Measurements from ENCODE around the gene KCNJ10.

KCNJ10 gene

DNA sequence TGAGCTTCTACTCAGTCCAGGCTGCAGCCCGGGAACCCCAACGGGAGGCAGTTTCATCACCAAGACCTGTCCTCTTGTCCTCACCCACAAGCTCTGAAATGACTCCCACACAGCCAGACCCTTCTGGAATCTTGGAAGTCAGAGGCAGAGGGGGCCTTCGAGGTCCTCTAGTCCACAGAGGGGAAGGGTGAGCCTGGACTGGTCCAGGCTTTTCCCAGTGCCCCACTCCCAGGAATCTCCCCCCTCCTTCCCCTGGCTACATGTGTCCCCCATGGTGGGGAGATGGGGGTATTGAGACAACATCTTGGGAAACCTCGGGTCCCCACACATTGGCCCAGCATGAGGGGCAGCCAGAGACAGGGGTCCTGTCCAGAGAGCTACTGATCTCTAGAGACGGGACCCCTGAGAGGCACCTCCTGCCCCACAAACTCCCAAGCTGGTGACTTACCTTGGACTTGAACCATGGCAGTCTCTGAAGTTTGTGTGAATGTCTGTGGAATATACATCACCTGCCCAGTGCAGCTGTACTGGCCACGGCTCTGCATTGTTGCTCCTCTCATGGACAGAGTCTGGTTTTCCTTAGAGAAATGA lies 96.5 kb downstream of the KCNJ10 start:
- H3K27ac ChIP-seq = no peak overlapping the region
- TF ChIP-seq, protein P1, sequence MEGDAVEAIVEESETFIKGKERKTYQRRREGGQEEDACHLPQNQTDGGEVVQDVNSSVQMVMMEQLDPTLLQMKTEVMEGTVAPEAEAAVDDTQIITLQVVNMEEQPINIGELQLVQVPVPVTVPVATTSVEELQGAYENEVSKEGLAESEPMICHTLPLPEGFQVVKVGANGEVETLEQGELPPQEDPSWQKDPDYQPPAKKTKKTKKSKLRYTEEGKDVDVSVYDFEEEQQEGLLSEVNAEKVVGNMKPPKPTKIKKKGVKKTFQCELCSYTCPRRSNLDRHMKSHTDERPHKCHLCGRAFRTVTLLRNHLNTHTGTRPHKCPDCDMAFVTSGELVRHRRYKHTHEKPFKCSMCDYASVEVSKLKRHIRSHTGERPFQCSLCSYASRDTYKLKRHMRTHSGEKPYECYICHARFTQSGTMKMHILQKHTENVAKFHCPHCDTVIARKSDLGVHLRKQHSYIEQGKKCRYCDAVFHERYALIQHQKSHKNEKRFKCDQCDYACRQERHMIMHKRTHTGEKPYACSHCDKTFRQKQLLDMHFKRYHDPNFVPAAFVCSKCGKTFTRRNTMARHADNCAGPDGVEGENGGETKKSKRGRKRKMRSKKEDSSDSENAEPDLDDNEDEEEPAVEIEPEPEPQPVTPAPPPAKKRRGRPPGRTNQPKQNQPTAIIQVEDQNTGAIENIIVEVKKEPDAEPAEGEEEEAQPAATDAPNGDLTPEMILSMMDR (IDR thresholded peaks at IDR 0.05) = no peak
- no peak for TF ChIP-seq ZFX (IDR thresholded peaks at IDR 0.05; ENCODE audit: borderline replicate concordance)

GRCh38 chr1:159972443-159973205 lies 97.3 kb downstream of the KCNJ10 start:
- no peak for TF ChIP-seq ZFX (IDR thresholded peaks at IDR 0.05; ENCODE audit: borderline replicate concordance)
- TF ChIP-seq, protein P1 (IDR thresholded peaks at IDR 0.05) = no peak
- H3K27ac ChIP-seq = no peak overlapping the region

DNA sequence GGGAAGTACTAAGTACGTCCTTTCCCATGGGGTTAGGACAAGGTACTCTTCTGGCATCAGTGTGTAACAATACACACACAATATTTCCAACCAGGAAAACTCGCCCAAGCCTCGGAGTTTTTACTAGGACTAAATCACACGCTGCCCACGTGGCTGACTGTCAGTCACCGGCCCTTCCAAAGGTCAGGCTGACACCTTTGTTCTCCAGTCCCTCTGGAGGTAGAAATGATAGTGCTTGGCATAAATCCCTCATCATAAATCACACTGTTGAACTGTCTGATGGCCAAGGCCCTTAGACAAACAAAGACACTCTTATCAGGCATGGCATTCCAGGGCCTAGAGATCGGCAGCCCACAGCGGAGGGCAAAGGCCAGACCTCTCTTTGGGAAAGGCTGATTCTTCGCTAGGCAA lies 99.0 kb downstream of the KCNJ10 start:
- TF ChIP-seq ZFX (IDR thresholded peaks at IDR 0.05; ENCODE audit: borderline replicate concordance) = no peak
- TF ChIP-seq, protein P1 (IDR thresholded peaks at IDR 0.05) = no peak
- no peak overlapping the region for H3K27ac ChIP-seq

DNA sequence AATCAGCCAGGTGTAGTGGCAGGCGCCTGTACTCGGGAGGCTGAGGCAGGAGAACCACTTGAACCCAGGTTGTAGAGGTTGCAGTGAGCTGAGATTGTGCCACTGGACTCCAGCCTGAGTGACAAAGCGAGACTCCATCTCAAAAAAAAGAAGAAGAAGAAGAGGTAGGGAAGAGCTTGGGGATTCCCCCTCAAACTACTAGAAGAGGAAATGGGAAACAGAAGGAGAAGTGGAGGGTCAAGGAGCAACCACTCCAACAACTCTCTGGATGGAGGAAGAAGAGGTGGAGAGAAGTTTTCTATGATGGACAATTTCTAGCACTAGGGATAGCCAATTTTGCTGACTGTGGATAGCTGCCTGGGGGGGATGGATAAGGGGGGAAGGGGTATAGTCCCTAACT lies 101.1 kb downstream of the KCNJ10 start:
- no peak overlapping the region for H3K27ac ChIP-seq
- TF ChIP-seq ZFX (IDR thresholded peaks at IDR 0.05; ENCODE audit: borderline replicate concordance) = no peak
- TF ChIP-seq, protein P1 (IDR thresholded peaks at IDR 0.05) = no peak

DNA sequence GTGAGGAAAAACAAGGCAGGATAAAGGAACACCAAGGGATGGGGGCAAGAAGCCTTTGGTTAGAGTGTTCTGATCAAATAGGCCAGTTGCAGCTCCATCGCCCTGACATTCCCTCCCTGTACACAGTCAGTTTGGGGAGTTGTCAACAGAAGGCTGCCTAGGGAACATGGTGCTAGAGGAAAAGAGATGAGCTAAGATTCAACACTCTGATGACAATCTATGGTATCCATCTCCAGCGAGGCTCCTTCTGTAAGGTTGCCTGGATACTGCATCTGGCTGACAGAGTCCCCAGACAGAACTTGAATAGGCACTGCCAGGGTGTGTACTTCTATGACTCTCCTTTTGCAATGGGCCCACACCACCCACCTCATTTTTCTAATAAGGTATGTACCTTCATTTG lies 104.7 kb downstream of the KCNJ10 start:
- TF ChIP-seq, protein P1 (IDR thresholded peaks at IDR 0.05) = no peak
- TF ChIP-seq ZFX (IDR thresholded peaks at IDR 0.05; ENCODE audit: borderline replicate concordance) = no peak
- H3K27ac ChIP-seq = no peak overlapping the region

DNA sequence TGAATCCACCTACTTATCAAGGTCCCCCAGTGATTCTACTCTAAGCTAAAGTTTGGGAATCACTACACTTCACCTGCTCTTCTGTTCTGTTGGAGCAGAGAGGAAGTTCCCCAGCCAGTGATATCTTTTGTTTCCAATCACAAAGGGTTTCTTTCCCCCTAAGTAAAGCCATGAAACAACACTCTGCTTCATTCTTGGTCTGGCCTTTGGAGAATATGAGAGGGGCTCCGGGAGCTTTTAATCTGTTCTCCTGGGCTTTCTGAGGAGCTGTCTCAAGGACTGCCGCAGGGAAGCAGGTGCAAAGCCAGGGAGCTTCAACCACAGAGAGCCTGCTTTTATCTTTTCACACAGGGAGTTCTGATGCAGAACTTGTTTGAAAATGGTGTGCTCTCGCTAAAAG lies 105.8 kb downstream of the KCNJ10 start:
- H3K27ac ChIP-seq = no peak overlapping the region
- no peak for TF ChIP-seq ZFX (IDR thresholded peaks at IDR 0.05; ENCODE audit: borderline replicate concordance)

DNA sequence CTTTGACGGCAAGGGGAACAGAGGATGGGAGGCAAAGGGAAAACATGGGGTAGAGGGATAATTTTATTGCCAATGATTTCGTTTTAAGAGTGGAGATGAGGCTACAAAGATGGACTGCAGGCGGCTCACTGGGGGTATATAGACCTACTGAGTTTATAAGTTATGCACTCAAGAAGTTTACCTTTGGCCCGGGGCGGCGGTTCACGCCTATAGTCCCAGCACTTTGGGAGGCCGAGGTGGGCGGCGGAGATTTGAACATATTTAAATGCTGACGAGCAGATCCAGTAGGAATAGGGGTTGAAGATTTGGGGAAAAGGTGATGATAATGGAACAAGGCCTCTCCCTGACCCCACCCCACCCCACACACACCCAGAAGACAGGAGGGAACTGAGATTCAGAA lies 107.8 kb downstream of the KCNJ10 start:
- TF ChIP-seq ZFX (IDR thresholded peaks at IDR 0.05; ENCODE audit: borderline replicate concordance) = no peak
- TF ChIP-seq, protein P1 (IDR thresholded peaks at IDR 0.05) = no peak
- no peak overlapping the region for H3K27ac ChIP-seq

Measured in 22Rv1 (cell line).